GM12872 (cell line): Measurements from ENCODE around the gene MLH1.

ENCODE experiments used
- TF ChIP-seq, protein P1 (sequence below): IDR thresholded peaks from 3 replicates; pipeline ENCODE4 v1.5.1; 2011; ENCODE audit warnings: low read depth, mild to moderate bottlenecking, low read length, moderate library complexity; ENCODE audit not compliant: insufficient read depth

MLH1 gene

DNA sequence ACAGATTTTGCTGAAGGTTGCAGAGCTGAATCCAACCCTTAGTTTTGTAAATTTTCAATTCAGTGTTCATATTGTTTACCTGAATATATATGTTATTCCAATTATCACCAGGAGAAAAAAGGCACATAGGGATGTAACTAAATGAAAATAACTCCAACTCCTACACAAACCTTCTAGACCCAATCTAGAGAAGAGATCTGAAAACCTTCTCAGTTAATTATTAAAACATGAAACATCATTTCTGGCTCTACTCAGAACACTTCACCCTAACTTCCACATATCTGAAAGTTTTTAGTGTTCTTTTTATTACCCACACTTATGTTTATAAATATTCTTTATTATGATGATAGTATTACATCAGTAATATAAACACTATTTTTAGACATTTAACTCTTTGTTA lies 104.5 kb downstream of the MLH1 start:
- TF ChIP-seq, protein P1, sequence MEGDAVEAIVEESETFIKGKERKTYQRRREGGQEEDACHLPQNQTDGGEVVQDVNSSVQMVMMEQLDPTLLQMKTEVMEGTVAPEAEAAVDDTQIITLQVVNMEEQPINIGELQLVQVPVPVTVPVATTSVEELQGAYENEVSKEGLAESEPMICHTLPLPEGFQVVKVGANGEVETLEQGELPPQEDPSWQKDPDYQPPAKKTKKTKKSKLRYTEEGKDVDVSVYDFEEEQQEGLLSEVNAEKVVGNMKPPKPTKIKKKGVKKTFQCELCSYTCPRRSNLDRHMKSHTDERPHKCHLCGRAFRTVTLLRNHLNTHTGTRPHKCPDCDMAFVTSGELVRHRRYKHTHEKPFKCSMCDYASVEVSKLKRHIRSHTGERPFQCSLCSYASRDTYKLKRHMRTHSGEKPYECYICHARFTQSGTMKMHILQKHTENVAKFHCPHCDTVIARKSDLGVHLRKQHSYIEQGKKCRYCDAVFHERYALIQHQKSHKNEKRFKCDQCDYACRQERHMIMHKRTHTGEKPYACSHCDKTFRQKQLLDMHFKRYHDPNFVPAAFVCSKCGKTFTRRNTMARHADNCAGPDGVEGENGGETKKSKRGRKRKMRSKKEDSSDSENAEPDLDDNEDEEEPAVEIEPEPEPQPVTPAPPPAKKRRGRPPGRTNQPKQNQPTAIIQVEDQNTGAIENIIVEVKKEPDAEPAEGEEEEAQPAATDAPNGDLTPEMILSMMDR, result no peak

- TF ChIP-seq, protein P1, result no peak
Observed at GRCh38 chr3:37098884-37099283, 105.6 kb downstream of the MLH1 start.

DNA sequence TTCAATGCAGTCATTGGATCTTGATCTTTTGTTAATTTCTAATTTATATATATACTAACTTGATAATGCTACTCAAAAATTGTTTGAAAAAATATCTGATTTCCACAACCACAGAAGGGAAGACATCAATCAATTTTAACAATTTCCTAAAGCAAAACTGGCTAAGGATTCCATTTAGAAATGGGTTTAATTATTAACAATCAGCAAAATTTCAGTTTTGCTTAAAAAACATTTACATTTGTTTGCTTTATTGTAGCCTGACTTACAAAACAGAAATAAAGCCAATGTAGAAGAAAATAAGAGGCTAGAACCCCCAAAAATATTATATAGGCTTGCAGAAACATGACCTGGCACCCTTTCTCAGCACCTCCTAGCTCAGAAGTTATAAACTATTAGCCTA lies 106.2 kb downstream of the MLH1 start:
- TF ChIP-seq, protein P1, result no peak

GRCh38 chr3:37100411-37100810 lies 107.1 kb downstream of the MLH1 start:
- TF ChIP-seq, protein P1, result no peak
